GM23338 (cell line): ENCODE data around the gene SORBS2. TPM values are rescaled to one million over a fixed set of nuclear protein-coding genes. Genes with fewer than 3 reads are reported as not detected.

ENCODE experiments used
- ATAC-seq: fragments of 200-7000 bp; cut with Tn5 transposase; 3 replicates; pipeline ENCODE4 v1.9.1; 2020
- DNase-seq: peaks from one replicate; pipeline ENCODE4 v3.0.0-alpha.2; 2015; ENCODE audit warnings: low spot score
- H2AFZ ChIP-seq: fragments of 200-600 bp; sonication (generic); 2 replicates; pipeline ENCODE4 v1.8.0; 2016; ENCODE audit warnings: antibody characterized with exemption, mild to moderate bottlenecking, moderate library complexity
- H3F3A ChIP-seq: fragments of 200-600 bp; sonication (generic); replicated peaks from 2 replicates; pipeline ENCODE4 v1.8.0; 2017; ENCODE audit warnings: antibody characterized with exemption, mixed run types, low read depth
- H3K27ac ChIP-seq: fragments of 200-600 bp; sonication (generic); 2 replicates; pipeline ENCODE4 v1.6.1; 2016; ENCODE audit warnings: low read depth
- H3K27me3 ChIP-seq: fragments of 200-600 bp; sonication (generic); 2 replicates; pipeline ENCODE4 v1.8.0; 2016; ENCODE audit warnings: mild to moderate bottlenecking, mixed run types, moderate library complexity; ENCODE audit not compliant: insufficient read depth
- H3K36me3 ChIP-seq: fragments of 200-600 bp; sonication (generic); 2 replicates; pipeline ENCODE4 v1.8.0; 2016; ENCODE audit warnings: mild to moderate bottlenecking; ENCODE audit not compliant: insufficient read depth
- H3K4me1 ChIP-seq: fragments of 200-600 bp; sonication (generic); 2 replicates; pipeline ENCODE4 v1.8.0; 2016; ENCODE audit warnings: mild to moderate bottlenecking, moderate library complexity; ENCODE audit not compliant: insufficient read depth
- H3K4me2 ChIP-seq: fragments of 200-600 bp; sonication (generic); 2 replicates; pipeline ENCODE4 v1.7.1; 2017; ENCODE audit warnings: mixed run types
- H3K4me3 ChIP-seq: fragments of 200-600 bp; sonication (generic); 2 replicates; pipeline ENCODE4 v1.6.1; 2016; ENCODE audit warnings: mixed run types
- H3K79me2 ChIP-seq: fragments of 200-600 bp; sonication (generic); replicated peaks from 2 replicates; pipeline ENCODE4 v1.8.0; 2017; ENCODE audit warnings: mild to moderate bottlenecking; ENCODE audit not compliant: insufficient read depth
- H3K9me2 ChIP-seq: fragments of 200-600 bp; sonication (generic); 2 replicates; pipeline ENCODE4 v1.8.0; 2017; ENCODE audit not compliant: insufficient read depth
- H4K20me1 ChIP-seq: fragments of 200-600 bp; sonication (generic); replicated peaks from 2 replicates; pipeline ENCODE4 v1.8.0; 2017; ENCODE audit warnings: mild to moderate bottlenecking; ENCODE audit not compliant: insufficient read depth
- H3K27ac Mint-ChIP-seq: 2 replicates; pipeline ENCODE4 v1.8.0; 2020; ENCODE audit warnings: inconsistent platforms, mild to moderate bottlenecking, moderate library complexity, mixed read lengths
- H3K27me3 Mint-ChIP-seq: 3 replicates; pipeline ENCODE4 v1.8.0; 2022; ENCODE audit warnings: low read depth, mild to moderate bottlenecking, moderate library complexity, mixed read lengths, inconsistent platforms; ENCODE audit not compliant: insufficient read depth, poor library complexity
- H3K36me3 Mint-ChIP-seq: 3 replicates; pipeline ENCODE4 v1.8.0; 2021; ENCODE audit warnings: low read depth, mild to moderate bottlenecking, inconsistent platforms, moderate library complexity, mixed read lengths
- H3K4me1 Mint-ChIP-seq: 3 replicates; pipeline ENCODE4 v1.8.0; 2020; ENCODE audit warnings: mild to moderate bottlenecking, inconsistent platforms, mixed read lengths
- H3K4me3 Mint-ChIP-seq: 3 replicates; pipeline ENCODE4 v1.8.0; 2021; ENCODE audit warnings: moderate library complexity, mild to moderate bottlenecking, inconsistent platforms, mixed read lengths
- H3K9me3 Mint-ChIP-seq: 3 replicates; pipeline ENCODE4 v1.8.0; 2020; ENCODE audit warnings: moderate library complexity, mild to moderate bottlenecking, inconsistent platforms, mixed read lengths
- CREB1 ChIP-seq: fragments of 250-450 bp; sonication (Bioruptor Pico); IDR thresholded peaks from 2 replicates; pipeline ENCODE4 v1.5.0; 2020; ENCODE audit warnings: low read depth, mild to moderate bottlenecking, moderate library complexity
- CTCF ChIP-seq, 2 experiments: fragments of 200-600 bp in 1 of 2; sonication (generic) in 1 of 2; conservative IDR thresholded peaks; 2 replicates each; pipeline versions ENCODE4 v1.5.1 to v1.6.1; 2016 to 2017; ENCODE audit warnings: antibody characterized with exemption in 2 of 2, low read depth in 2 of 2, mild to moderate bottlenecking in 2 of 2, moderate library complexity in 1 of 2
- ETS1 ChIP-seq: IDR thresholded peaks from 2 replicates; pipeline ENCODE4 v1.6.1; 2016; ENCODE audit warnings: antibody characterized with exemption
- EZH2 ChIP-seq: fragments of 200-600 bp; sonication (generic); IDR thresholded peaks from one replicate; pipeline ENCODE4 v1.8.0; 2017; ENCODE audit warnings: antibody characterized with exemption, mild to moderate bottlenecking, low read depth; ENCODE audit not compliant: unreplicated experiment
- EZH2phosphoT487 ChIP-seq: fragments of 200-600 bp; sonication (generic); IDR thresholded peaks from one replicate; pipeline ENCODE4 v1.8.1; 2018; ENCODE audit warnings: antibody characterized with exemption; ENCODE audit not compliant: unreplicated experiment
- JUNB ChIP-seq: IDR thresholded peaks from one replicate; pipeline ENCODE4 v1.6.1; 2016; ENCODE audit warnings: antibody characterized with exemption; ENCODE audit not compliant: unreplicated experiment
- NANOG ChIP-seq: IDR thresholded peaks from 2 replicates; pipeline ENCODE4 v1.6.1; 2016; ENCODE audit warnings: antibody characterized with exemption, borderline replicate concordance
- POLR2AphosphoS5 ChIP-seq: IDR thresholded peaks from 2 replicates; pipeline ENCODE4 v1.6.1; 2016; ENCODE audit warnings: antibody characterized with exemption, low read depth
- REST ChIP-seq: IDR thresholded peaks from one replicate; pipeline ENCODE4 v1.6.1; 2018; ENCODE audit warnings: antibody characterized with exemption; ENCODE audit not compliant: unreplicated experiment
- STAT1 ChIP-seq: IDR thresholded peaks from one replicate; pipeline ENCODE4 v1.6.1; 2016; ENCODE audit warnings: antibody characterized with exemption; ENCODE audit not compliant: unreplicated experiment
- ZNF114 ChIP-seq: fragments of 250-450 bp; sonication (Bioruptor Pico); IDR thresholded peaks from 2 replicates; pipeline ENCODE4 v1.5.0; 2020; ENCODE audit warnings: mild to moderate bottlenecking, moderate library complexity
- ZNF331 ChIP-seq: fragments of 250-450 bp; sonication (Bioruptor Pico); IDR thresholded peaks from 2 replicates; pipeline ENCODE4 v1.5.0; 2020; ENCODE audit warnings: low read depth, mild to moderate bottlenecking, moderate library complexity
- ZNF462 ChIP-seq: fragments of 250-450 bp; sonication (Bioruptor Pico); IDR thresholded peaks from 2 replicates; pipeline ENCODE4 v1.5.0; 2020; ENCODE audit warnings: mild to moderate bottlenecking, moderate library complexity
- polyA plus RNA-seq: library from polyadenylated mRNA; unstranded; fragments of >200 nt; fragmentation: Nextera tagmentation; extraction: Ambion mirVana; gene quantifications from 2 replicates; pipeline ENCODE4 v1.2.1, GENCODE V29; 2016
- total RNA-seq: library from RNA; depleted of rRNA; stranded (reverse); fragments of >200 nt; shearing (Covaris generic); gene quantifications from 2 replicates; pipeline ENCODE4 v1.2.3, GENCODE V29; 2014

Gene SORBS2
- total and polyA plus RNA-seq, 2 experiments from 2014 or later = 17.8 to 27.6 TPM

GRCh38 chr4:185677637-185678314, 134.2 kb downstream of the SORBS2 start:
- no peaks in the 10 kb centered on the region for H3K27me3 ChIP-seq
- H3K4me2 ChIP-seq = no peak overlapping the region
- no peak for TF ChIP-seq ZNF114
- no peak for TF ChIP-seq CREB1 (CRISPR knock-in tag)
- TF ChIP-seq JUNB = no peak
- no peak for TF ChIP-seq STAT1
- TF ChIP-seq EZH2 = no peak
- no peak for TF ChIP-seq REST
- no peak for TF ChIP-seq POLR2AphosphoS5
- no peak for TF ChIP-seq ZNF331 (CRISPR knock-in tag)
- TF ChIP-seq ETS1 = no peak
- TF ChIP-seq ZNF462 (CRISPR knock-in tag) = no peak
- no peak for TF ChIP-seq EZH2phosphoT487
- no peak for TF ChIP-seq CTCF (conservative IDR thresholded peaks at IDR 0.05; ENCODE audit: low read depth in 2 of 2)
- TF ChIP-seq NANOG = no peak
- Mint-ChIP-seq H3K9me3 (no peaks in the 10 kb centered on the region), H3K27me3 (no peaks in the 10 kb centered on the region), H3K4me3 (no peak overlapping the region), H3K36me3 (peaks cover 7% of the 10 kb centered on the region), H3K27ac (no peak overlapping the region), H3K4me1 (peaks cover 11% of the 10 kb centered on the region)
- ATAC-seq (no peak), DNase-seq (no peak)
- no peak overlapping the region for H2AFZ ChIP-seq
- H3K4me3 ChIP-seq = no peak overlapping the region
- H3K9me2 ChIP-seq = no peaks in the 10 kb centered on the region
- no peaks in the 10 kb centered on the region for H3K79me2 ChIP-seq
- no peak overlapping the region for H3K27ac ChIP-seq
- no peaks in the 10 kb centered on the region for H4K20me1 ChIP-seq
- H3K36me3 ChIP-seq = no peaks in the 10 kb centered on the region
- H3K4me1 ChIP-seq = no peaks in the 10 kb centered on the region
- H3F3A ChIP-seq = no peaks in the 10 kb centered on the region
